Measurements from ENCODE around the gene AEBP1. TPM values are rescaled to one million over a fixed set of nuclear protein-coding genes. Genes with fewer than 3 reads are reported as not detected.

AEBP1 gene
- total and polyA plus RNA-seq, 9 of the 15 experiments (the other 6 are each of a cell fraction or from before 2014, with no cell fraction given), result 0.03 to 0.78 (median 0.30) TPM; not detected in 2

- in situ Hi-C loops (cut with MboI), result no loop called here
- intact Hi-C loops (cut with micrococcal nuclease), result no loop called here
- WGBS (ENCODE audit: insufficient coverage, low coverage, missing lambda C conversion rate), result 34% methylated on average over 20 of the region's 20 CpGs
Measured at GRCh38 chr7:44087911-44088838, 16.0 kb upstream of the AEBP1 start.

GRCh38 chr7:44093102-44093641, 11.0 kb upstream of the AEBP1 start:
- H2AFZ ChIP-seq (ENCODE audit: low read depth, low read length), result no peak overlapping the region
- CTCF ChIA-PET (ENCODE audit: low intra/inter-chr PET ratio), result no interaction called here

More at GRCh38 chr7:44087911-44088838, 16.0 kb upstream of the AEBP1 start:
- no peaks in the 10 kb centered on the region for H3K27me3 ChIP-seq (ENCODE audit: control insufficient read depth in 2 of 2, insufficient read depth in 2 of 2, low read length in 2 of 2)
- H2AFZ ChIP-seq (ENCODE audit: low read depth, low read length), result peak overlapping the region; percentile 38; the same call in 1 of the 2 replicates
- peak overlapping the region in 1 of 2 experiments; percentile 24; a peak in 2 of 4 replicates for H3K9ac ChIP-seq (ENCODE audit: insufficient read depth in 1 of 2, low read depth in 2 of 2, low read length in 2 of 2)
- H4K20me1 ChIP-seq (replicated peaks; ENCODE audit: control insufficient read depth, insufficient read depth, low read length), result no peaks in the 10 kb centered on the region
- H3K27ac ChIP-seq (ENCODE audit: extremely low read depth, low read depth, low read length), result no peak overlapping the region
- CTCF ChIA-PET (ENCODE audit: low intra/inter-chr PET ratio), result no interaction called here
- no peak for FAIRE-seq
- no peaks in the 10 kb centered on the region for H3K9me1 ChIP-seq (ENCODE audit: control insufficient read depth, insufficient read depth, low read length)
- DNase-seq (ENCODE audit: extremely low read depth in 1 of 4, low spot score in 3 of 4), result no peak
- peaks cover 0 to 9% of the 10 kb centered on the region in 2 experiments; a peak in 3 of 5 replicates for H3K4me1 ChIP-seq (replicated peaks in 1 of 2; ENCODE audit: control insufficient read depth in 2 of 2, insufficient read depth in 2 of 2, low read length in 2 of 2)
- no peaks in the 10 kb centered on the region for H3K79me2 ChIP-seq (ENCODE audit: control insufficient read depth, insufficient read depth, low read length)
- TF ChIP-seq ZNF3 (CRISPR knock-in tag; IDR thresholded peaks at IDR 0.05), result no peak
- no peak overlapping the region for H3K4me2 ChIP-seq (ENCODE audit: insufficient read depth, low read length)
- BruUV-seq (replicated peaks), result no TSS peak
- POLR2A ChIA-PET, result interaction anchor here (0.6 to 1.3 kb wide), 5 partner anchors 8 to 69 kb away, joined by 3 to 7 read pairs (median 3); no protein-coding TSS in a partner anchor
- 0 out of 3 replicates have a peak, but pooled peaks have one; percentile 16 for ATAC-seq
- no peak overlapping the region for H3K4me3 ChIP-seq
- no peaks in the 10 kb centered on the region for H3K9me3 ChIP-seq (replicated peaks; ENCODE audit: control insufficient read depth, insufficient read depth, low read depth, low read length)
- no peaks in the 10 kb centered on the region for H3K36me3 ChIP-seq (ENCODE audit: control insufficient read depth, insufficient read depth, low read length)

More at GRCh38 chr7:44093102-44093641, 11.0 kb upstream of the AEBP1 start:
- Histone ChIP-seq H4K20me1 (replicated peaks; ENCODE audit: control insufficient read depth, insufficient read depth, low read length) (no peaks in the 10 kb centered on the region), H3K36me3 (ENCODE audit: control insufficient read depth, insufficient read depth, low read length) (no peaks in the 10 kb centered on the region), H3K9me1 (ENCODE audit: control insufficient read depth, insufficient read depth, low read length) (no peaks in the 10 kb centered on the region), H3K27me3 (ENCODE audit: control insufficient read depth in 2 of 2, insufficient read depth in 2 of 2, low read length in 2 of 2) (peaks cover 0 to 5% of the 10 kb centered on the region in 2 experiments; a peak in 1 of 5 replicates), H3K4me1 (replicated peaks in 1 of 2; ENCODE audit: control insufficient read depth in 2 of 2, insufficient read depth in 2 of 2, low read length in 2 of 2) (peaks cover 0 to 13% of the 10 kb centered on the region in 2 experiments; a peak in 2 of 5 replicates), H3K4me2 (ENCODE audit: insufficient read depth, low read length) (no peak overlapping the region), H3K4me3 (no peak overlapping the region), H3K9me3 (replicated peaks; ENCODE audit: control insufficient read depth, insufficient read depth, low read depth, low read length) (no peaks in the 10 kb centered on the region), H3K9ac (ENCODE audit: insufficient read depth in 1 of 2, low read depth in 2 of 2, low read length in 2 of 2) (no peak overlapping the region), H3K27ac (ENCODE audit: extremely low read depth, low read depth, low read length) (no peak overlapping the region), H3K79me2 (ENCODE audit: control insufficient read depth, insufficient read depth, low read length) (no peaks in the 10 kb centered on the region)
- FAIRE-seq (no peak), ATAC-seq (0 out of 3 replicates have a peak, but pooled peaks have one; percentile 13), DNase-seq (ENCODE audit: extremely low read depth in 1 of 4, low spot score in 3 of 4) (no peak)
- BruUV-seq (replicated peaks), result no TSS peak
- in situ Hi-C loops (cut with MboI), result no loop called here
- TF ChIP-seq CBFB (CRISPR knock-in tag; IDR thresholded peaks at IDR 0.05) (no peak), RB1 (IDR thresholded peaks at IDR 0.05; ENCODE audit: low read depth) (no peak), TRIM24 (IDR thresholded peaks at IDR 0.05) (peak in 1 of 2 experiments; percentile 44; a peak in 1 of 4 replicates), KLF16 (IDR thresholded peaks at IDR 0.05) (no peak), ZNF830 (CRISPR knock-in tag; IDR thresholded peaks at IDR 0.05) (no peak), PKNOX1 (IDR thresholded peaks at IDR 0.05) (peak; percentile 66; the same call in 1 of the 2 replicates), ZNF316 (IDR thresholded peaks at IDR 0.05) (peak; percentile 32), ZNF766 (CRISPR knock-in tag; conservative IDR thresholded peaks at IDR 0.05) (peak; percentile 96), E2F4 (CRISPR knock-in tag; IDR thresholded peaks at IDR 0.05; ENCODE audit: low read depth) (no peak)
- intact Hi-C loops (cut with micrococcal nuclease), result no loop called here
- POLR2A ChIA-PET, result no interaction called here
- WGBS (ENCODE audit: insufficient coverage, low coverage, missing lambda C conversion rate), result 10% methylated on average over 6 of the region's 6 CpGs
